H1 (cell line): Measurements from ENCODE around the gene CHPF. TPM values are rescaled to one million over a fixed set of nuclear protein-coding genes. Genes with fewer than 3 reads are reported as not detected.

ENCODE experiments used
- BACH1 ChIP-seq: IDR thresholded peaks from 2 replicates; pipeline ENCODE4 v1.6.1; 2012; ENCODE audit warnings: low read length, improper control_type of control experiment
- BRCA1 ChIP-seq: IDR thresholded peaks from 2 replicates; pipeline ENCODE4 v1.6.1; 2012; ENCODE audit warnings: low read depth, low read length, improper control_type of control experiment
- EP300 ChIP-seq, 2 experiments: IDR thresholded peaks; 1 replicate in 1 of 2; 2 replicates in 1 of 2; pipeline ENCODE4 v1.6.1; 2011 to 2012; ENCODE audit warnings: low read depth in 2 of 2, low read length in 2 of 2, mild to moderate bottlenecking in 2 of 2, borderline replicate concordance in 1 of 2, inconsistent platforms in 1 of 2, moderate library complexity in 1 of 2
- HDAC2 ChIP-seq, 2 experiments: fragments of 300-600 bp in 1 of 2; sonication (generic) in 1 of 2; IDR thresholded peaks; 2 replicates each; pipeline ENCODE4 v1.6.1; 2011 to 2012; ENCODE audit warnings: low read depth in 2 of 2, low read length in 2 of 2, mild to moderate bottlenecking in 2 of 2, moderate library complexity in 2 of 2, borderline replicate concordance in 1 of 2, inconsistent platforms in 1 of 2
- HDAC6 ChIP-seq: IDR thresholded peaks from one replicate; pipeline ENCODE4 v1.7.1; 2012; ENCODE audit warnings: low read depth, mild to moderate bottlenecking, inconsistent platforms, low read length, moderate library complexity
- KDM5A ChIP-seq: fragments of 200-600 bp; IDR thresholded peaks from 2 replicates; pipeline ENCODE4 v1.7.1; 2012; ENCODE audit warnings: mild to moderate bottlenecking, low read length, inconsistent platforms, mixed read lengths
- POLR2AphosphoS5 ChIP-seq: IDR thresholded peaks from 2 replicates; pipeline ENCODE4 v1.6.1; 2011; ENCODE audit warnings: low read depth, low read length
- RAD21 ChIP-seq, 2 experiments: IDR thresholded peaks in 1 of 2; conservative IDR thresholded peaks in 1 of 2; 2 replicates each; pipeline ENCODE4 v1.6.1; 2011; ENCODE audit warnings: low read depth in 2 of 2, low read length in 2 of 2, improper control_type of control experiment in 1 of 2, inconsistent platforms in 1 of 2, mild to moderate bottlenecking in 1 of 2, moderate library complexity in 1 of 2
- SAP30 ChIP-seq: fragments of 300-600 bp; sonication (generic); IDR thresholded peaks from 2 replicates; pipeline ENCODE4 v1.7.1; 2012; ENCODE audit warnings: low read length, moderate library complexity, mild to moderate bottlenecking, inconsistent platforms; ENCODE audit not compliant: insufficient read depth, insufficient replicate concordance
- SP2 ChIP-seq: IDR thresholded peaks from 2 replicates; pipeline ENCODE4 v1.6.1; 2012; ENCODE audit warnings: mild to moderate bottlenecking, low read length, inconsistent platforms
- SP4 ChIP-seq: IDR thresholded peaks from 2 replicates; pipeline ENCODE4 v1.6.1; 2012; ENCODE audit warnings: low read length, inconsistent platforms
- TEAD4 ChIP-seq: IDR thresholded peaks from 2 replicates; pipeline ENCODE4 v1.6.1; 2012; ENCODE audit warnings: low read depth, low read length, inconsistent platforms, mixed read lengths
- YY1 ChIP-seq: IDR thresholded peaks from 2 replicates; pipeline ENCODE4 v1.6.1; 2011; ENCODE audit warnings: low read depth, mild to moderate bottlenecking, low read length
- polyA plus RNA-seq, 7 experiments: library from polyadenylated mRNA; depleted of rRNA in 3 of 7; stranded (reverse) in 5 of 7; unstranded in 2 of 7; fragments of >200 nt in 5 of 7; fragments of 200-250 nt in 2 of 7; gene quantifications; 1 replicate in 5 of 7; 2 replicates in 1 of 7; 4 replicates in 1 of 7; pipeline versions ENCODE4 v1.2.1 to v1.2.3, GENCODE V29; 2011 to 2013; ENCODE audit warnings: missing spikeins in 2 of 7, mixed read lengths in 2 of 7
- total RNA-seq: library from RNA; stranded (reverse); fragmentation: NEBNext Ultra II Directional; extraction: Animal tissue kit (Norgen Biotek cat#: 25700); gene quantifications from 2 replicates; pipeline ENCODE4 v1.2.1, GENCODE V29; 2021
- TF ChIP-seq, protein P1 (sequence below): IDR thresholded peaks from 2 replicates; pipeline ENCODE4 v1.6.1; 2012; ENCODE audit warnings: inconsistent platforms
- TF ChIP-seq, protein P2 (sequence below): IDR thresholded peaks from 2 replicates; pipeline ENCODE4 v1.6.1; 2012; ENCODE audit warnings: low read length, inconsistent platforms
- TF ChIP-seq, protein P3 (sequence below): IDR thresholded peaks from 2 replicates; pipeline ENCODE4 v1.6.1; 2011; ENCODE audit warnings: low read length, improper control_type of control experiment

CHPF gene
- total and polyA plus RNA-seq, 2 of the 8 experiments (the other 6 are each of a cell fraction or from before 2014, with no cell fraction given): 62.9 to 67.3 TPM

DNA sequence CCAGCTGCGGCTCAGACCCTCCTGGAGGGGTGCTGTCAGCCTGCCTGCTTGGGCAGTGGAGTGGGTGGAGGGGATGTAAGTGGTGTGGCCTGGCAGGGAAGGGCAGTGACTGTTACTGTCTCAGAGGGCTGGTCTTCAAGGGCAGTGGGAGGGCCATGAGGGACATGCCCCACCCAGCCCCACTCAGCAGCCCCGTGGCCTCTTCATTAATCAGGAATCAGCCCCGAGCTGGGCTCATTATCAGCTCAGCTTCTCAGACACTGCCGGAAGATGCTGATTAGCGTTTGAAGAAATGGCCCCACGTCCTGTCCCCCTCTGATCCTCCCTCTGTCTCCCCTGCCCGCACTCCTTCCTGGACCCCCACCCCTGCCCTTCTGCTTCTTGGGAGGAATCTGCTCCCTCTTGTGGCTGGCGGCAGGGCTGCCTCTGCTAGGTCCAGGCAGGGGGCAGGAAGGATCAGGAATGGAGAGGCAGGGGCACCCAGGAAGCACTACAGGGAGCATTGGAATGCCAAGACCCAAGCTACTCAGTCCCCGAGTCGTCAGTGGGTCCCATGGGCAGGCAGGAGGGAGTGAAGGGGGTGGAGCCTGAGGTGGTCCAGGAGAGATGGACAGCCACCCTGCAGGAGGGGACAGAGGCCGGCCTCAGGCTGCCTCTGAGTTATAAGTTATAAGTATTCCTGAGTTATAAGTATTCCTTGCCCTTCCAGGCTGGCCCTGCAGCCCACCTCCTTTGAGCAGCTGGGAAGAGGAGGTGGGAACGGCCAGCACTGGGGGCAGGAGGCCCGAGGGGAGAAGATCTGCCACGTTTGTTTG lies 22.3 kb downstream of the CHPF start (continued):
- no peak for TF ChIP-seq KDM5A
- TF ChIP-seq SAP30: no peak
- TF ChIP-seq HDAC2 (IDR thresholded peaks at IDR 0.05; ENCODE audit: borderline replicate concordance in 1 of 2, low read depth in 2 of 2, low read length in 2 of 2): no peak
- peak; percentile 57 for TF ChIP-seq YY1
- TF ChIP-seq, protein P1, sequence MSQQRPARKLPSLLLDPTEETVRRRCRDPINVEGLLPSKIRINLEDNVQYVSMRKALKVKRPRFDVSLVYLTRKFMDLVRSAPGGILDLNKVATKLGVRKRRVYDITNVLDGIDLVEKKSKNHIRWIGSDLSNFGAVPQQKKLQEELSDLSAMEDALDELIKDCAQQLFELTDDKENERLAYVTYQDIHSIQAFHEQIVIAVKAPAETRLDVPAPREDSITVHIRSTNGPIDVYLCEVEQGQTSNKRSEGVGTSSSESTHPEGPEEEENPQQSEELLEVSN: 0 out of 2 replicates have a peak, but pooled peaks have one; percentile 9
- TF ChIP-seq POLR2AphosphoS5: no peak
- peak; percentile 51; the same call in 1 of the 2 replicates for TF ChIP-seq SP4
- TF ChIP-seq HDAC6: no peak
- TF ChIP-seq SP2: no peak
- TF ChIP-seq BACH1: no peak
- TF ChIP-seq, protein P2, sequence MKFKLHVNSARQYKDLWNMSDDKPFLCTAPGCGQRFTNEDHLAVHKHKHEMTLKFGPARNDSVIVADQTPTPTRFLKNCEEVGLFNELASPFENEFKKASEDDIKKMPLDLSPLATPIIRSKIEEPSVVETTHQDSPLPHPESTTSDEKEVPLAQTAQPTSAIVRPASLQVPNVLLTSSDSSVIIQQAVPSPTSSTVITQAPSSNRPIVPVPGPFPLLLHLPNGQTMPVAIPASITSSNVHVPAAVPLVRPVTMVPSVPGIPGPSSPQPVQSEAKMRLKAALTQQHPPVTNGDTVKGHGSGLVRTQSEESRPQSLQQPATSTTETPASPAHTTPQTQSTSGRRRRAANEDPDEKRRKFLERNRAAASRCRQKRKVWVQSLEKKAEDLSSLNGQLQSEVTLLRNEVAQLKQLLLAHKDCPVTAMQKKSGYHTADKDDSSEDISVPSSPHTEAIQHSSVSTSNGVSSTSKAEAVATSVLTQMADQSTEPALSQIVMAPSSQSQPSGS: no peak
- 0 out of 3 replicates have a peak, but pooled peaks of 1 of the 2 experiments have one; percentile 54 for TF ChIP-seq EP300 (IDR thresholded peaks at IDR 0.05; ENCODE audit: borderline replicate concordance in 1 of 2, low read depth in 2 of 2, low read length in 2 of 2)
- TF ChIP-seq, protein P3, sequence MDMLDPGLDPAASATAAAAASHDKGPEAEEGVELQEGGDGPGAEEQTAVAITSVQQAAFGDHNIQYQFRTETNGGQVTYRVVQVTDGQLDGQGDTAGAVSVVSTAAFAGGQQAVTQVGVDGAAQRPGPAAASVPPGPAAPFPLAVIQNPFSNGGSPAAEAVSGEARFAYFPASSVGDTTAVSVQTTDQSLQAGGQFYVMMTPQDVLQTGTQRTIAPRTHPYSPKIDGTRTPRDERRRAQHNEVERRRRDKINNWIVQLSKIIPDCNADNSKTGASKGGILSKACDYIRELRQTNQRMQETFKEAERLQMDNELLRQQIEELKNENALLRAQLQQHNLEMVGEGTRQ: no peak
- peak; percentile 64 to 79 for TF ChIP-seq RAD21 (IDR thresholded peaks at IDR 0.05 in 1 of 2, conservative IDR thresholded peaks at IDR 0.05 in 1 of 2; ENCODE audit: low read depth in 2 of 2, low read length in 2 of 2)
- TF ChIP-seq BRCA1: no peak
- TF ChIP-seq TEAD4: peak; percentile 57; the same call in 1 of the 2 replicates
